ENCODE data around the gene DPH2.

DPH2 gene

DNA sequence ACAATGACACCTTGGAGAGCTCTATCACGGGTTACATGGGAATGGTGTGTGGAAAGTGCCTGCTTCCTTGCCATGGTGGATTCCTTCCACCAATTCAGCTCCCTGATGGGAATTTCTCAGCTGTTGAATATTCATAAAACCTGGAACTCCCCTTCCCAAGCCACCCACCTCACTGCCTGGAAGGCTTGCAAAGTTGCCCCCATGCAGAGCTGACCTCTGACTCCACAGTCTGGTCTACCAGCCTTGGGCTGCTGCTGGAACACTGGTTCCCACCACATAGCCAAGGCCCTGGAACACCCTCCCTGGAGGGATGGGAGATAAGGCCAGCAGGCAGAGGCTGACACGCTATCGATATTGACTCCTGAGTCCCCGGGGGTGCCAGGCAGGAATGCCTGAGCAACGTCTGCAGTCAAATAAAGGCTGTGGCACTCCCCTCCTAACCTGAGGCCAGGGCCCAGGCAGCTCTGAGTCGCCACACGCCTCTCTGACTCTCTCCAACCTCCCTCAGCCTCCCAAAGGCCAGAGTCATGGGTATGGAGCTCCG, 30.4 kb downstream of the DPH2 start:
- TF ChIP-seq, protein P1, sequence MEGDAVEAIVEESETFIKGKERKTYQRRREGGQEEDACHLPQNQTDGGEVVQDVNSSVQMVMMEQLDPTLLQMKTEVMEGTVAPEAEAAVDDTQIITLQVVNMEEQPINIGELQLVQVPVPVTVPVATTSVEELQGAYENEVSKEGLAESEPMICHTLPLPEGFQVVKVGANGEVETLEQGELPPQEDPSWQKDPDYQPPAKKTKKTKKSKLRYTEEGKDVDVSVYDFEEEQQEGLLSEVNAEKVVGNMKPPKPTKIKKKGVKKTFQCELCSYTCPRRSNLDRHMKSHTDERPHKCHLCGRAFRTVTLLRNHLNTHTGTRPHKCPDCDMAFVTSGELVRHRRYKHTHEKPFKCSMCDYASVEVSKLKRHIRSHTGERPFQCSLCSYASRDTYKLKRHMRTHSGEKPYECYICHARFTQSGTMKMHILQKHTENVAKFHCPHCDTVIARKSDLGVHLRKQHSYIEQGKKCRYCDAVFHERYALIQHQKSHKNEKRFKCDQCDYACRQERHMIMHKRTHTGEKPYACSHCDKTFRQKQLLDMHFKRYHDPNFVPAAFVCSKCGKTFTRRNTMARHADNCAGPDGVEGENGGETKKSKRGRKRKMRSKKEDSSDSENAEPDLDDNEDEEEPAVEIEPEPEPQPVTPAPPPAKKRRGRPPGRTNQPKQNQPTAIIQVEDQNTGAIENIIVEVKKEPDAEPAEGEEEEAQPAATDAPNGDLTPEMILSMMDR (IDR thresholded peaks at IDR 0.05; ENCODE audit: low read depth, low read length) = no peak
- no peak for DNase-seq
- Histone ChIP-seq H3K27ac (no peak overlapping the region), H3K36me3 (no peaks in the 10 kb centered on the region), H3K4me3 (ENCODE audit: low read depth, low read length) (no peak overlapping the region), H3K27me3 (ENCODE audit: insufficient read depth, low read depth, severe bottlenecking) (no peaks in the 10 kb centered on the region), H3K9me3 (ENCODE audit: severe bottlenecking) (no peaks in the 10 kb centered on the region)

DNA sequence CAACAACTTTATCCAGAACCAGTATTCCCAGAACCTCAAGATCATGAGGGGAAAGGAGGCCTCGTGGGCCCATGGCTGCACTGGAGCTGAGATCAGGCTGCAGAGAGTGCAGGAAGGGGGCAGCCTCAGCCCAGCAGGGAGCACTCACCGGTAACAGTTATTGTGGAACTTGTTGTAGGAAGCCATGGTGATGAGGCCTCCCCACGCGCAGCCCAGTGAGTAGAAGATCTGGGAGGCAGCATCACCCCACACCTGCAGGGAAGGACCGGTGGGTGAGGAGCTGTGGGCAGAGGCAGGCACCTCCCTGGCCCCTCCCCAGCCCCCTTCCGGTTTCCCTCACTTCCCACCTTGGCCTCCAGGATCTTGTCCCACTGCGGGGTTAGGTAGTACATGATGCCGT, 32.4 kb downstream of the DPH2 start:
- TF ChIP-seq, protein P1 (IDR thresholded peaks at IDR 0.05; ENCODE audit: low read depth, low read length) = no peak
- no peak for DNase-seq
- no peak overlapping the region for H3K4me3 ChIP-seq (ENCODE audit: low read depth, low read length)

DNA sequence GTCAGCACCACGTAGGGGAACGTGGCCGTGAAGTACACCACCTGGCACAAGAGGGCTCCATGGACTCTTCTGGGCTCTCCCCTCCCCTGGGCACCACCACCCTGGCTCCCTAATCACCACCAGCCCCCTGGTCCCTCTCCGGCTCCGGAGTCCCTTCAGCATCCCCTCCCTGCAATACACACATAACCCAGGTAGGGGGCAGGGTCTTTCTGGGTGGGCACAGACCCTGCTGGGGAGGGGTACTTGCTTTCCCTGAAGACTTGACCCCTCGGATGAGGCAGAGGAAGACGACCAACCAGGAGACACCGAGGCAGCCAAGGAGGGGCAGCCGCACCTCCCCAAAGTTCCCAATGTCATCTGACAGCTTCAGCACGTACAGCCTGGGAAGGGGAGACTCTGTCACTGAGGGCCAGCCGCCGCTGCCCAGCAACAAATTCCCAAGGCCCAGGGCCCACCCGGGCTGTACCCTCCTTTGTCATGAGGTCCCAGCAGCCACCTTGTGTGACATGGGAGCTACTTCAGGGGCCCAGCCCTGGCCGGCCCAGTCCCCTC, 32.9 kb downstream of the DPH2 start:
- TF ChIP-seq, protein P1 (IDR thresholded peaks at IDR 0.05; ENCODE audit: low read depth, low read length) = peak; percentile 42; the same call in 1 of the 2 replicates
- H3K9me3 ChIP-seq (ENCODE audit: severe bottlenecking) = no peaks in the 10 kb centered on the region
- no peak for DNase-seq

More for the DNA sequence above, 32.4 kb downstream of the DPH2 start:
- Histone ChIP-seq H3K27me3 (ENCODE audit: insufficient read depth, low read depth, severe bottlenecking) (no peaks in the 10 kb centered on the region), H3K27ac (no peak overlapping the region), H3K36me3 (no peaks in the 10 kb centered on the region), H3K9me3 (ENCODE audit: severe bottlenecking) (no peaks in the 10 kb centered on the region)

DNA sequence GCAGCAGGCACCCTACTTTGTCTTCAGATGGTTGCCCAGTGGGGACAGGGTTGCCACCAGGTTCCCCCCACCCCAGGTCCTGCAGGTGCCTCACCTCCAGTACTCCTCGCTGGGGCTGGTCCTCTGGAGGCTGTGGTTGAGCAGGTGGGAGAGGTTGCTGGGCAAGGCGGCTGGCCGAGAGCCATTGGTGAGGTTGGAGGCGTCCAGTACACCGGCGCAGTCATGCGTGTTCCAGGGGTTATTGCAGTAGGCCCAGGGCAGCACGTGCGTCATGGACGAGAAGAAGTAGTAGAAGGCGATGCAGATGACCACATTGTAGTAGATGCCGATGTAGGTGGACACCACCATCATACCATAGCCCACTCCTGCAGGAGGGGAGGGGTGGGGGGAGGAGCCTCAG, 38.4 kb downstream of the DPH2 start:
- H3K36me3 ChIP-seq = no peaks in the 10 kb centered on the region
- no peak for DNase-seq
- H3K9me3 ChIP-seq (ENCODE audit: severe bottlenecking) = no peaks in the 10 kb centered on the region
- no peak overlapping the region for H3K27ac ChIP-seq
- H3K27me3 ChIP-seq (ENCODE audit: insufficient read depth, low read depth, severe bottlenecking) = no peaks in the 10 kb centered on the region
- TF ChIP-seq, protein P1 (IDR thresholded peaks at IDR 0.05; ENCODE audit: low read depth, low read length) = no peak
- H3K4me3 ChIP-seq (ENCODE audit: low read depth, low read length) = no peak overlapping the region

More for the DNA sequence above, 32.9 kb downstream of the DPH2 start:
- Histone ChIP-seq H3K27me3 (ENCODE audit: insufficient read depth, low read depth, severe bottlenecking) (no peaks in the 10 kb centered on the region), H3K4me3 (ENCODE audit: low read depth, low read length) (no peak overlapping the region), H3K36me3 (no peaks in the 10 kb centered on the region), H3K27ac (no peak overlapping the region)

DNA sequence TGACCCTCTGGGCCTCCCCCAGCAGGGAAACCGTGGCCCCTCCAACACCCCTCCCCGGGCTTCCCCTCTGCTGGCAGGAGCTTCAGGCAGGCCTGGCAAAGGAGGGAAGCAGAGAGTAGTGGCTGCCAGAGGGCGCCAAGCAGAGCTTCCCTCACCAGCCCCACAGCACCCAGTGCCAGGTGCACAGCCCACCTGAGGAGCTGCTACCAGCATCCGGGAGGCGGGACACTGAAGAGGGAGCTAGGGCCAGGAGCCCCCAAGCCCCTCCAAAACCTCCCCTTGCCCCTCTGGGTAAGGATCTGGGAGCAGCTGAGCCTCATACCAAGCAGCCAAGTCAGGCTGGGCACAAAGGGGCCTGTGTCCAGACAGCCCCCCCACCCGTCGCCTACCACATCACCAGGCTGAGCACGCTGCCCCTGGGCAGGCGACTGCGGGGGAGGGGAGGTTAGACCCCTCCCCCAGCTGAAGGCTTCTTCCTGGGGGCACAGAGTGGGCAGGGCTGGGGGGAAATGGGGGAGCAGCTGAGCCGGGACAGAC, 41.2 kb downstream of the DPH2 start:
- no peak for DNase-seq
- H3K27ac ChIP-seq = no peak overlapping the region
- no peaks in the 10 kb centered on the region for H3K36me3 ChIP-seq
- no peak overlapping the region for H3K4me3 ChIP-seq (ENCODE audit: low read depth, low read length)
- H3K27me3 ChIP-seq (ENCODE audit: insufficient read depth, low read depth, severe bottlenecking) = no peaks in the 10 kb centered on the region
- no peaks in the 10 kb centered on the region for H3K9me3 ChIP-seq (ENCODE audit: severe bottlenecking)
- TF ChIP-seq, protein P1 (IDR thresholded peaks at IDR 0.05; ENCODE audit: low read depth, low read length) = no peak

Measured in WERI-Rb-1 (cell line).